Activated T-cell treated with anti-CD3 and anti-CD28 coated beads, Interleukin-2, amount 50 U/mL, for 24 hours (primary cell): ENCODE data around the gene RPN1.
"Not testable (repeated sequence)": the region's sequence is repeated elsewhere in the genome, so short reads cannot be mapped to it uniquely, and the experiment has no call there.

ENCODE experiments used
- DNase-seq: peaks from one replicate; pipeline ENCODE4 v3.0.0-alpha.2; 2020
- H3K27ac Mint-ChIP-seq: 2 replicates; pipeline ENCODE4 v1.8.0; 2020; ENCODE audit warnings: mild to moderate bottlenecking, mixed read lengths
- H3K27me3 Mint-ChIP-seq: 2 replicates; pipeline ENCODE4 v1.8.0; 2020; ENCODE audit warnings: mixed read lengths
- H3K36me3 Mint-ChIP-seq: 2 replicates; pipeline ENCODE4 v1.8.0; 2020; ENCODE audit warnings: low read depth, mixed read lengths
- H3K4me1 Mint-ChIP-seq: 2 replicates; pipeline ENCODE4 v1.8.0; 2020; ENCODE audit warnings: low read depth, mixed read lengths
- H3K4me3 Mint-ChIP-seq: 2 replicates; pipeline ENCODE4 v1.8.0; 2020; ENCODE audit warnings: mild to moderate bottlenecking, moderate library complexity, mixed read lengths
- H3K9me3 Mint-ChIP-seq: 2 replicates; pipeline ENCODE4 v1.8.0; 2020; ENCODE audit warnings: mixed read lengths

RPN1 gene

DNA sequence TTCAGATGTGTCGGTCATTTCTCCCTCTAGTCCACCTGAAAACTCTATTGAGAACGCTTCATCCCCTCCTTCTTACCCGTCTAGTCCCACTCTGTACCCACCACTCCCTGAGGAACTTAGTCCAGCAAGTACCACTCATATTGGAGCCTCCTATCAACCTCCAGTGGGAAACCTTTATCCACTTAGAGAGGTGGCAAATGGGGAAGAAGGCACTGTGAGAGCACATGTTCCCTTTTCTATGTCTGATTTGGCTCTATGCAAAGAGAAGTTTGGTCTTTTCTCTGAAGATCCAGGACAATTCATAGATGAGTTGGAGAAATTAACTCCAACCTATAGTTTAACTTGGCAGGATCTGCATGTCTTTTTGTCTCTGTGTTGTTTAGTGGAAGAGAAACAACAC, 17.0 kb upstream of the RPN1 start:
- H3K27ac Mint-ChIP-seq: no peak overlapping the region
- no peaks in the 10 kb centered on the region for H3K4me1 Mint-ChIP-seq
- no peaks in the 10 kb centered on the region for H3K9me3 Mint-ChIP-seq
- no peak overlapping the region for H3K4me3 Mint-ChIP-seq
- no peaks in the 10 kb centered on the region for H3K27me3 Mint-ChIP-seq
- no peak for DNase-seq
- no peaks in the 10 kb centered on the region for H3K36me3 Mint-ChIP-seq

DNA sequence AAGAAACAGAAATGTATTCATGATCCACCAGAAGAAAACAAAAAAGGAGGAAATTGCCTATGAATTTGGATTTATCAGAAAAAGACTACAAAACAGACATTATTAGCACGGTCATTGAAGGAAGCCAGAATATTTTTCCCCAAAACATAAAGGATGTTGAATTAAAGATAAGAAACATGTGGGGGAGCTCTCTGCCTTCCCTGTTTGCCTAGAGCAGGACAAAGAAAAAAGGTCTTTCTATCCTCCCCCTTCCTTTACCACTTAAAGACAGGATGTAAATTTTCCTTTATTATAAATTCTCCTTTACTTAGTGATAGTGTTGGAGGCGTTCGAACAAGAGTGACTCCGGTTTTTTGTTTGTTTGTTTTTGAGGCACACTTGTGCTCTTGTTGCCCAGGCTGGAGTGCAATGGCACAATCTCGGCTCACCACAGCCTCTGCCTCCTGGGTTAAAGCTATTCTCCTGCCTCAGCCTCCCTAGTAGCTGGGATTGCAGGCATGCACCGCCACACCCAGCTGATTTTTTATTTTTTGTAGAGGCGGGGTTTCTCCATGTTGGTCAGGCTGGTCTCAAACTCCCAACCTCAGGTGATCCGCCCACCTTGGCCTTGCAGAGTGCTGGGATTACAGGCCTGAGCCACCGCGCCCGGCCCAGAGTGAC, 14.9 kb upstream of the RPN1 start:
- Mint-ChIP-seq H3K27ac (no peak overlapping the region), H3K27me3 (no peaks in the 10 kb centered on the region), H3K4me1 (no peaks in the 10 kb centered on the region), H3K9me3 (no peaks in the 10 kb centered on the region), H3K4me3 (no peak overlapping the region), H3K36me3 (no peaks in the 10 kb centered on the region)
- DNase-seq: no peak

DNA sequence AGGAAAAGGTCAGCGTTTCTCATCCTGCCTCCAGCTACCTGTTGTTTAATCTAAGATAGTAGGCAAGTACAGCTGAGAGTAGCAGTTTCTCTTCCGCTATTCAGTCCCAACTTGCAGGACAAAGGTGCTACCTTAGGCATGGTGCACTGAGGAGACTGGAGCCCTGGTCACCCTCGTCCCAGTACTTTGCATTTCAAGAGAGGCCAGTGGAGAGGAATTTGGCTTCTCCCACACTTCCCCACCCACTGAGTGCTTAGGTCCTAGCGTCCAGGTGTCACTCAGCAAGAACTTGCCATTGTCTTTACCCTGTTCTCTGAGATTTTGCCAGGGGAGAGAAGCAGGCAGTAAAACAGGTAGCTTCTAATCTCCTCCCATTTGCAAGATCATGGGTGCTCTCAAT, 12.5 kb upstream of the RPN1 start:
- Mint-ChIP-seq H3K4me1 (no peaks in the 10 kb centered on the region), H3K36me3 (no peaks in the 10 kb centered on the region), H3K9me3 (no peaks in the 10 kb centered on the region)

DNA sequence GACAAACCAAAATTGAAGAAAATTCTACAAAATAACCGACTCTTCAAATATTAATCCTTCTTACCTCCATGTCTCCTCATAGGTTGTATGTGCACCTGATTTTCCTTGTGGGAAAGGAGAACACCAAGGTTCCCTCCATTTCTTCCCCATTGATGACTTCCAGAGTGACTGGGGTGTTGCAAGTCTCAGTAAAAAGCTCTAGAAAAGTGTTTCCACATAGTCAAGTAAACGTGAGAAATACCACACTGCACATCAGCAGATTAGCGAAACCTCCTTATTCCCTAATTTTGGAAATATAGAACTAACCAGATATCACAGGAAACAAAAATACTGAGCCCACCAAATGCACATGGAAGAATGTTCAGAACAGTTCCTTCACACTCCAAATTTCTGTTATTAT, 4.9 kb upstream of the RPN1 start:
- H3K27ac Mint-ChIP-seq: no peak overlapping the region
- peaks cover under 1% of the 10 kb centered on the region for H3K36me3 Mint-ChIP-seq
- no peaks in the 10 kb centered on the region for H3K27me3 Mint-ChIP-seq
- no peaks in the 10 kb centered on the region for H3K9me3 Mint-ChIP-seq
- H3K4me3 Mint-ChIP-seq: no peak overlapping the region
- H3K4me1 Mint-ChIP-seq: peaks cover 17% of the 10 kb centered on the region
- DNase-seq: no peak

More for the DNA sequence above, 12.5 kb upstream of the RPN1 start:
- no peak overlapping the region for H3K27ac Mint-ChIP-seq
- H3K27me3 Mint-ChIP-seq: no peaks in the 10 kb centered on the region
- DNase-seq: no peak
- H3K4me3 Mint-ChIP-seq: no peak overlapping the region

DNA sequence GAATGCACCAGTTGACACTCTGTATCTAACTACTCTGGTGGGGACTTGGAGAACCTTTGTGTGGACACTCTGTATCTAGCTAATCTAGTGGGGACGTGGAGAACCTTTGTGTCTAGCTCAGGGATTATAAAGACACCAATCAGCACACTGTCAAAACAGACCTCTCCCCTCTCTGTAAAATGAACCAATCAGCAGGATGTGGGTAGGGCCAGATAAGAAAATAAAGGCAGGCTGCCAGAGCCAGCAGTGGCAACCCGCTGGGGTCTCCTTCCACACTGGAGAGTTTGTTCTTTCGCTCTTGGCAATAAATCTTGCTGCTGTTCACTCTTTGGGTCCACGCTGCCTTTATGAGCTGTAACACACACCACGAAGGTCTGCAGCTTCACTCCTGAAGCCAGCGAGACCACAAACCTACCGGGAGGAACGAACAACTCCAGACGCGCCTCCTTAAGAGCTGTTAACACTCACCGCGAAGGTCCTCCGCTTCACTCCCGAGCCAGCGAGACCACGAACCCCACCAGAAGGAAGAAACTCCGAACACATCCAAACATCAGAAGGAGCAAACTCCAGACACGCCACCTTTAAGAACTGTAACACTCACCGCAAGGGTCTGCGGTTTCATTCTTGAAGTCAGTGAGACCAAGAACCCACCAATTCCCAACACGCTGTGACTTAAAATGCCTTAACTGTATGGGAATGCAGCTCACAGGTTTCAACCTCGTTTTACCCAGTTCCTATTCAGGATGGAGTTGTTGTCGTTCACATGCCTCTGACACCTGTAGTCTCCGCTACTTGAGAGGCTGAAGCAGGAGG, 3.6 kb upstream of the RPN1 start:
- DNase-seq: peak; percentile 54
- H3K9me3 Mint-ChIP-seq: not testable (repeated sequence)
- peaks cover 18% of the 10 kb centered on the region for H3K4me1 Mint-ChIP-seq

DNA sequence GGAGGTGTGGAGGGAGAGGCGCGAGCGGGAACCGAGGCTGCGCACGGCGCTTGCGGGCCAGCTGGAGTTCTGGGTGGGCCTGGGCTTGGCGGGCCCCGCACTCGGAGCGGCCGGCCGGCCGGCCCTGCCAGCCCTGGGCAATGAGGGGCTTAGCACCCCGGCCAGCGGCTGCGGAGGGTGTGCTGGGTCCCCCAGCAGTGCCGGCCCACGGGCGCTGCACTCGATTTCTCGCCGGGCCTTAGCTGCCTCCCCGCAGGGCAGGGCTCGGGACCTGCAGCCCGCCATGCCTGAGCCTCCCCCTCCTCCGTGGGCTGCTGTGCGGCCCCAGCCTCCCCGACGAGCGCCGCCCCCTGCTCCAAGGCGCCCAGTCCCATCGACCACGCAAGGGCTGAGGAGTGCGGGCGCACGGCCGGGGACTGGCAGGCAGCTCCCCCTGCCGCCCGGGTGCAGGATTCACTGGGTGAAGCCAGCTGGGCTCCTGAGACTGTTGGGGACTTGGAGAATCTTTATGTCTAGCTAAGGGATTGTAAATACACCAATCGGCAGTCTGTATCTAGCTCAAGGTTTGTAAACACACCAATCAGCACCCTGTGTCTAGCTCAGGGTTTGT, 2.9 kb upstream of the RPN1 start:
- Mint-ChIP-seq H3K4me1 (peaks cover 25% of the 10 kb centered on the region), H3K4me3 (peak overlapping the region; percentile 77), H3K36me3 (peaks cover 16% of the 10 kb centered on the region), H3K27ac (peak overlapping the region; percentile 26)
- not testable (repeated sequence) for H3K27me3 Mint-ChIP-seq, DNase-seq, H3K9me3 Mint-ChIP-seq

More for the DNA sequence above, 3.6 kb upstream of the RPN1 start:
- not testable (repeated sequence) for H3K36me3 Mint-ChIP-seq, H3K27me3 Mint-ChIP-seq
- Mint-ChIP-seq H3K27ac (peak overlapping the region; percentile 26), H3K4me3 (peak overlapping the region; percentile 77)

DNA sequence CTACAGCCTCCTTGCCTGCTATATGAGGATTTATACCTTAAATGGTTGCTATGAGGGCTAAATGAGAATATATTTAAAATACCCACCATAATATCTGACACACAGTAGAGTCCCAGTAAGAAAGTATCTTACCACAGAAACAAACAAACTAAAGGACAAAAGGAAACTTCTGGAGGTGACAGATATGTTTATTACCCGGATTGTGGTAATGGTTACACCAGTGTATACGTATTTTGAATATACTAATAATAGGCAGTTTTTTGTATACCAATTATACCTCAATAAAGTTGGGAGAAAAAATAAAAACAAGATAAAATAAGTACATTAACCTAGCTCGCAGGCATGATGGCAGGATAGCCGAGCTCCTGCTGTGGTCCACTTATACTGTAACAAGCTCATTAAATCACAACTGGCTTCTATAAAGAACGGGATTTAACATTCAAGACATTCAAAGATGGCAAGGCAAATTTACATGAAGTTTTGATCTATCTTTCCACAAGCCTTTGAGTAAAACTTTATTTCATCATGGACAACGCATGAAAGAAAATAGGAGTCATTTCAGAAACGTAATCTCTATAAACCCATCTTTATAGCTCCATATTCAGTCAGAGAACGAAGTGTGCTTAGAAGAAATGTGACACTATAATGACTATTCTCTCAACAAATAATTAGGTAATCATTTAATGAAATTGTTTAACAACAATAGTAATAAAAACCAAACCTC, 1.5 kb downstream of the RPN1 start:
- Mint-ChIP-seq H3K36me3 (peaks cover 56% of the 10 kb centered on the region), H3K27ac (peak overlapping the region; percentile 94), H3K4me1 (peaks cover 51% of the 10 kb centered on the region), H3K4me3 (peak overlapping the region; percentile 89), H3K27me3 (no peaks in the 10 kb centered on the region), H3K9me3 (no peaks in the 10 kb centered on the region)
- no peak for DNase-seq

DNA sequence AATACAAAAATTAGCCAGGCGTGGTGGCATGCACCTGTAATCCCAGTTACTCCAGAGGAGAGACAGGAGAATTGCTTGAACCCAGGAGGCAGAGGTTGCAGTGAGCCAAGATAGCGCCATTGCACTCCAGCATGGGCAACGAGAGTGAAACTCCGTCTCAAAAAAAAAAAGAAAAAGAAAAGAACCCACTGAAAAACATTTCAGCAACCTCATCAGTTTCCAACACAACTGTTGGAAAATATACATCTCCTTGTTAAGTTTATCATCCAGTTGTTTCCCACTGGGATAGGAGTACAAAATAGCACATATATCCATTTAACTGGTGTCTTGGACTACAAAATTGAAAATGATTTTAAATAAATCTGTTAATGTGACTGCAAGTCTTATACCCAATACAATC, 2.2 kb downstream of the RPN1 start:
- Mint-ChIP-seq H3K4me3 (peak overlapping the region; percentile 89), H3K27me3 (no peaks in the 10 kb centered on the region), H3K9me3 (no peaks in the 10 kb centered on the region), H3K27ac (peak overlapping the region; percentile 94), H3K4me1 (peaks cover 48% of the 10 kb centered on the region), H3K36me3 (peaks cover 62% of the 10 kb centered on the region)
- no peak for DNase-seq

DNA sequence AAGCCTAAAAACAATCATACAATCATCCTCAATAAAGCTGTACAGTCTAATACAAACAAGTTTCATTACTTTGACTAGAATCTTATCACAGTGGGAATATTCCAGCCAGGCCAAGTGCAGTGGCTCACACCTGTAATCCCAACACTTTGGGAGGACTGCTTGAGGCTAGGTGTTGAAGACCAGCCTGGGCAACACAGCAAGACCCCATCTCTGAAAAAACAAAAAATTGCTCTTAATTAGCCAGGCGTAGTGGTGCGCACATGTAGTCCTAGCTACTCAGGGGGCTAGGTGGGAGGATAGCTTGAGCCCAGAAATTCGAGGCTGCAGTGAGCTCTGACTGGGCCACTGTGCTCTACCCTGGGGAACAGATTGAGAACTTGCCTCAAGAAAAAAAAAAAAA, 3.3 kb downstream of the RPN1 start:
- Mint-ChIP-seq H3K9me3 (no peaks in the 10 kb centered on the region), H3K36me3 (peaks cover 73% of the 10 kb centered on the region), H3K4me3 (peak overlapping the region; percentile 89)

DNA sequence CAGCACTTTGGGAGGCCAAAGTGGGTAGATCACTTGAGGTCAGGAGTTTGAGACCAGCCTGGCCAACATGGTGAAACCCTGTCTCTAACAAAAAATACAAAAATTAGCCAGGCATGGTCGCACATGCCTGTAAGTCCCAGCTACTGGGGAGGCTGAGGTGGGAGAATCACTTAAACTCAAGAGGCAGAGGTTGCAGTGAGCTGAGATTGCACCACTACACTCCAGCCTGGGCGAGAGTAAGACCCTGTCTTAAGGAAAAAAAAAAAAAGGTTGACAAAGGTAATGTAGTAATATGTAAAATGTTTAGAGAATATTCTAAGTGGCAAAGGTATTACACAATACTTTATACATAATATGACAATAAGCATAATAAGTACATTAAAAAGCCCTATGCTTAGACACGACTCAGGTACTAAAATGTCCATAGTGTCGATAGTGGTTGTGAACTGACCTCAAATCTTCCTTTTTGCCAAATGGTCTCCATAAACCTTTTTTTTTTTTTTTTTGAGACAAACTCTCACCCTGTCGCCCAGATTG, 16.5 kb downstream of the RPN1 start:
- no peak for DNase-seq
- Mint-ChIP-seq H3K4me1 (peaks cover 11% of the 10 kb centered on the region), H3K27ac (no peak overlapping the region), H3K9me3 (no peaks in the 10 kb centered on the region), H3K36me3 (peaks cover 92% of the 10 kb centered on the region), H3K4me3 (no peak overlapping the region), H3K27me3 (no peaks in the 10 kb centered on the region)

More for the DNA sequence above, 3.3 kb downstream of the RPN1 start:
- Mint-ChIP-seq H3K4me1 (peaks cover 50% of the 10 kb centered on the region), H3K27ac (peak overlapping the region; percentile 26), H3K27me3 (no peaks in the 10 kb centered on the region)
- no peak for DNase-seq

DNA sequence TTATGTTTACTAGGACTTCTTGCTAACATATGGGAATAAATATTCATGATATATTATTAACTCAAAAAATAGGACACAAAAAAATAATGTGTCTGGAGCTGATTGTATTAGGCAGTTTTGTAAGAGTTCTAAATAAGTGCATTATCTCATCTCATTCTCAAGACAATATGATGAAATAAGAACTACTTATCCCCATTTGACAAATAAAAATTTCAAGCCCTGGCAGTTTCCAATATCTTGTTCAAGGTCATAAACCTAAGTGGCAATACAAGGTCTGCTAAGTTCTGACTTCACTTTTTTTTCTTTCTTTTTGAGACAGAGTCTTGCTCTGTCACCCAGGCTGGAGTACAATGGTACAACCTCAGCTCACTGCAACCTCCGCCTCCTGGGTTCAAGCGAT, 18.3 kb downstream of the RPN1 start:
- peaks cover 91% of the 10 kb centered on the region for H3K36me3 Mint-ChIP-seq
- H3K4me1 Mint-ChIP-seq: peaks cover 6% of the 10 kb centered on the region
- no peak overlapping the region for H3K4me3 Mint-ChIP-seq
- no peak for DNase-seq
- H3K27ac Mint-ChIP-seq: peak overlapping the region; percentile 68
- no peaks in the 10 kb centered on the region for H3K9me3 Mint-ChIP-seq
- H3K27me3 Mint-ChIP-seq: no peaks in the 10 kb centered on the region

DNA sequence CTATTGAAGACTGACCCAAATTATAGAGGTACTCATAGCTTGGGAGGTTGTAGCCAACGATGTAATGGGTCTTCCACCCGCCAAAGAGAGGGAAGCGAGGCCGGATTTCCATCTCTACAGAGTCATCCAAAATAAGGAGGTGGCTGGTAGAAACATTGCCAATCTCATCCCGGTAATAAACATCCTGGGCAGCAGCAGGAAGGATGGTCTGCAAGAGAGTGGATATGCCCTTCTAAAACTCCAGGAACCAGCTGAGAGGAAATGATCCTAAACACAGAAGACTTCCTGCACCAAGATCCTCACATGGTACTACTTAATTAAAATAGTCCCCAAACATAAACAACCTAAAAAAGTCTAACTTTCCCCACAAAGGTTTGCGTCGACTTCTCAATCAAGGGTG, 20.7 kb downstream of the RPN1 start:
- Mint-ChIP-seq H3K9me3 (no peaks in the 10 kb centered on the region), H3K27me3 (no peaks in the 10 kb centered on the region), H3K36me3 (peaks cover 96% of the 10 kb centered on the region), H3K4me3 (no peak overlapping the region), H3K27ac (peak overlapping the region; percentile 41), H3K4me1 (peaks cover 5% of the 10 kb centered on the region)
- DNase-seq: no peak

DNA sequence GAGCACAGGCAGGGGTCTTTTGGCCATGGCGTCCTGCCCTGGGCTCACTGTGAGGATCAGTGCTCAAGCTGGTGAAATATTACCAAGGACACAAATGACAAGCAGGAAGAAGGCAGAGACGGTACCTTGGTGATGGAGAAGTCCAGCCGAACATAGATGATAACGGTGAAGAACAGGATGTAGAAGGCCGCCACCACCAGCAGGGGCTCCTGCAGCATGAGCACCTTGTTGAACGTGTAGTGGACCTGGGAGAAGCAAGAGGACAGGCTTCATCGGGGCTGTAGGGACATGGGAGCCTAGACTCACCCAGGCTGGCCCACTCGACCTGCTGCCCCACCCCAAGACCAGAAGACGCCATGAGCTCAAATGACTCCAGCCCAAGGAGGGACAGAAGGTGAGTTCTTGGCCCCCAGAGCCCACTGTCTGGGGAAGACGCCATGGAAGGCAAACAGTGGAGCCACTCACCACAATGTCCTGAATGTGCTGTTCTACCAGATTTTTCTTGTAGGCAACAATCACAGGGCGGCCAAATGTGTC, 25.1 kb downstream of the RPN1 start:
- H3K27ac Mint-ChIP-seq: peak overlapping the region; percentile 78
- H3K9me3 Mint-ChIP-seq: no peaks in the 10 kb centered on the region
- H3K27me3 Mint-ChIP-seq: no peaks in the 10 kb centered on the region
- peaks cover 15% of the 10 kb centered on the region for H3K4me1 Mint-ChIP-seq
- H3K36me3 Mint-ChIP-seq: peaks cover 98% of the 10 kb centered on the region
- no peak for DNase-seq
- no peak overlapping the region for H3K4me3 Mint-ChIP-seq

DNA sequence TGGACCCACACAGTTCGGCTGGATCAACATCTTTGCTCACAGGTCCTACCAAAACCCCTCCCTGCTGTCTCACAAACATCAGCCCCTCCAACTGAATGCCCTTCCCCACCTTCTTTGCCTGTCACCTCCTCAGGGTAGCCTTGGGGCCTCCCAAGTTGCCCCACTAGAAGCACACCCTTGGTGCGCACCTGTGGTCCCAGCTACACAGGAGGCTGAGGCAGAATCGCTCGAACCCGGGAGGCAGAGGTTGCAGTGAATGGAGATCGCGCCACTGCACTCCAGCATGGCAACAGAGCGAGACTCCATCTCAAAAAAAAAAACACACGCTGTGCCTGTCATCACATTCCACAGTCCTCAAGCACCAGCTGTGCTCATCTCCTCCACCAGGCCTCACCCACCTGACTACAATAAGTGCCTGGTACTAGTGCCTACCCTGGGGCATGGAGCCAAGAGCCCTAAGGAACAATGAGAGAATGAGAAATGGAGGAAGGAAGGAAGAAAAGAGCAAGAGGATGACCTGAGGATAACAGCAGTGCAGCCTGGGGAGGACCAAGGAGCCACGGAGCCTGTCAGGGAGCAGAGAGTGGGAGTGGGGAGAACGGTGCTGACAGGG, 26.0 kb downstream of the RPN1 start:
- Mint-ChIP-seq H3K27me3 (no peaks in the 10 kb centered on the region), H3K36me3 (peaks cover 97% of the 10 kb centered on the region), H3K9me3 (no peaks in the 10 kb centered on the region), H3K4me1 (peaks cover 22% of the 10 kb centered on the region), H3K4me3 (no peak overlapping the region), H3K27ac (peak overlapping the region; percentile 20)
- no peak for DNase-seq
